ENCODE data around the gene SUN3.

Gene SUN3

GRCh38 chr7:48028938-48029337, at the start of gene SUN3:
Gene SUN3, minus strand, starts transcription at chr7:48029107. Its CDS starts 169 bp downstream, at chr7:48028938.
- no peak for DNase-seq (ENCODE audit: low read depth)

GRCh38 chr7:48078470-48078869, 49.6 kb upstream of the SUN3 start:
- DNase-seq (ENCODE audit: low read depth), result no peak

DNA sequence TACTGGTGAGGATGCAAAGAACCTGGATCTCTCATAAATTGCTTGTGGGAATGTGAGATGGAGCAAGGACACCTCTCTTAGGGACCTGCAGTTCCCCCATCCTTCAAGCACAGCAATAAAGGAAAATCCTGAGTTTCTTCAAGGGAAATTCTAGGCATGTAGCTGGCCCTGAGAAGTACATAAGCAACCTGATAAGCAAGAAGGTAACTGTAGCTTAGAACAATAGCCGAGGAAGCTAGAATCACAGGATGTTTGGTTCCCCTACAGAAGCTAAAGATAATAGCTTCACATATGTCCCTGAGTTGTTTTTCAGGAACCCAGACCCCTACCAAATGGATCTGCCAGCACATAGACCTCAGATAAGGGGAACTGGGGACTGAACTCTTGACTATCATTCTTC, 48.5 kb upstream of the SUN3 start:
- DNase-seq (ENCODE audit: low read depth), result no peak

DNA sequence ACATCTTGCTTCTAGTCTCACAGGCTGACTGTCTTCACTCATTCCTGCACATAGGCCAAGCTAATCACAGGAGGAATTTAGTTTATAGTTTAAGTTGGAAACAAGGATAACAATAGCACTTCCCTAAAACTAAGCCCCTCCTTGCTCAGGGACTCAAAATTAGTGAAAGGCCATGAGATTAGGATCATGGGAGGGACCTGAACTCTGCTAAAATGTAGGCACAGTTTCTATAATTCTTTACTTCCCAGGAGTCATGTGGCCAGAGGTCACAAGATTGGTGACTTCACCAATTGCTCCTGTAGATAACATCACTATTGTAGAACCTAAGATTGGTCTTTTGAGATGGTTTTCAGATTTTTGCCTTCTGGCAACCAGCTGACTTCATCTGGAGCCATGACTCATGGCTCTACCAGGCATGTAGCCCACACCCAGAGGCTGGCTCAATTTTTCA, 45.3 kb upstream of the SUN3 start:
- DNase-seq (ENCODE audit: low read depth), result no peak

DNA sequence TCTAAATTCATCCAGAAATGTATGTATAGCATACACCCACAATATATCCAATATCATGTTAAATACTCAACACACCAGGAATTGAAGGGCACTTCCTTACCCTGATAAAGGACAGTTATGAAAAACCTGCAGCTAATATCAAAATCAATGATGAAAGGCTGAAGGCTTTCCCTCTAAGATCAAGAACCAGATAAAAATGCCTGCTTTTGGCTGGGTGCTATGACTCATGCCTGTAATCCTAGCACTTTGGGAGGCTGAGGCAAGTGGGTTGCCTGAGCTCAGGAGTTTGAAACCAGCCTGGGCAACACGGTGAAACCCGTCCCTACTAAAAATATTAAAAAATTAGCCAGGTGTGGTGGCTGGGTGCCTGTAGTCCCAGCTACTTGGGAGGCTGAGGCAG, 38.6 kb upstream of the SUN3 start:
- no peak for DNase-seq (ENCODE audit: low read depth)

DNA sequence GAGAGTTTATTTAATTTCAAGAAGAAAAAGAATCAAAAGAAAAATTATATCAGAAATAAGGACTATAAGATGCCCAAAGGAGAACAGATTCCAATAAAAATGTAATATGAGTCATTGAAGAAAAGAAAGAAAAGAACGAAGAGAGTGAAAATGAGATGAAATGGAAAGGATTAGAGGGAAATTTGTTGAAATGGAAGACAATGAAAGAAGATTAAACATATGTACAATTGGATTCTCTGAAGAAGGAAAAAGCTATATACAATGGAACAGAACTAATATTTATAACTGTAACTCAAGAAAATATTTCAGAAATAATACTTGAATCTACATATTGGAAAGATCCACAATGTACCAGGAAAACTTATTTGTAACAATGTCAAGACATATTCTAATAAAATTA, 35.1 kb upstream of the SUN3 start:
- DNase-seq (ENCODE audit: low read depth), result no peak

DNA sequence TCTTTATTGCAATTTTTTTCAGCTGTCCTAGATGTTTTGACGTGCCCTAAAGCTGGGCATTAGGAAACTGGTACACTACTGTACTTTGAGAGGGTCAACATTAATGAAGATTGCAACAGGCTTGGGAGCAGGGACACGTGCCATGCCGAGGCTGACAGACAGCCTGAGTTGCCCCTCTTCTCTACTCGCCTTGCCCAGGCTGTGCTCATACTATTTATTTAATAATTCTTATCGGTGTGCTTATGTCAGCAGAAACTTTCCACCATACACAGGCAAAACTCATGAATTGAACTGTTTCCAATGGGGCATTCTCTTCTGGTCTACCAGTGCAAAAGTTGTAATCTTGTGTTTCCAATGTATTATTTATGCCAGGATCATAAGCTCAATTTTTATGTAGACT, 30.8 kb upstream of the SUN3 start:
- no peak for DNase-seq (ENCODE audit: low read depth)

DNA sequence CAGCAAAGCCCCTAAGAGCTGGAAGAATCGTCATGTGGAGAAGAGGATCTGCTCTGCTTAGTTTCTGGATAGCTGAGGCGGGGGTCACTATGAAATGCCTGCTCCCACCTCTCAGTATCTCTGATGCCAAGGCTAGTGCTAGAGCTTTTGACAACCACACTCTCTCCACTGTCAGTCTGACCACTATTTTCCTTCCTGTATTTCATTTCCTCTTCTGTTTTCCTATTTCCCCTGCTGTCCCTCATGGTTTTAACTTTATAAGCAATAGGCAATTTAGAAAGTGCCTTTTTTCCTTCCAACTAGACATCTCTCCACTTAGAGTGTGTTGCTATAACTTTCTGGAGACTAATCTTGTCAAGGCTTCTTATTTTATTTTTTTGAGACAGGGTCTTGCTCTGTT, 30.1 kb upstream of the SUN3 start:
- DNase-seq (ENCODE audit: low read depth), result no peak

GRCh38 chr7:48053736-48054135, 24.8 kb upstream of the SUN3 start:
- DNase-seq (ENCODE audit: low read depth), result no peak

DNA sequence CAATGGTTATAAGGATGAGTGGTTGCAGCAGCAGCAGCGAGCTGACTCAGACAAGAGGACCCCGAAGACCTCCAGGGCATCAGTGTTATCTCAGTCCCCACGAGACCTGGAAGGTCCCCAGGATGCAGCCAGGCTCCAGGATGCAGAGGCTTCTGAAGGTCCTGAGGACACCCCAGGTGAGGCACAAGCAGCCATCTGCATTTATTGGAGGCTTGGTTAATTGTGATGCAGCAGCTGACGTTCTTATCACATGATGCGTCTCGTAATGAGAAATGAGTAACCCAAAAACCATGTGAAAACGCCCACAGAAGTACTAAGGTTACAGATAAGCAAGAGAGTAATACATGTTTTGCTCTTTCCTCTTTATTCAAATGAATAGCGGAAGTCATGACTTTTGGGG, 23.8 kb upstream of the SUN3 start:
- no peak for DNase-seq (ENCODE audit: low read depth)

DNA sequence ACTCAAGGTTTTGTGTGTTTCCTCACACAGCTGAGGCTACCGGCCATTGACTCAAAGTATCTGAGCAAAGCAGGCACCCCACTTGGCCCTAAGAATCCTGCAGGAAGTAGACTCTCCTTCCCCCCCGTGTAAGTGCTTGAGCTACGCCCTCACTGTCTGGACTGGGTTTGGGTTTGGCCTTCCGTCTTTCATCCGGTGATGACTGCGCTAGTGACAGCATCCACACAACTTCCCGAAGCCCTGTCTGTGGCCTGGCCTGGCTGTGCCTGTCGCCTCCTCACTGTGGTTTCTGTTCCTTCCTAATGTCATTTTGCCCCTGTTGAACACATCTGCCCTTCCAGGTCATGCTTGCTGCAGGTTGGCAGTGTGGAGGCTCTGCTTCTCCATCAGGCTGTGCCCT, 20.9 kb upstream of the SUN3 start:
- DNase-seq (ENCODE audit: low read depth), result no peak

DNA sequence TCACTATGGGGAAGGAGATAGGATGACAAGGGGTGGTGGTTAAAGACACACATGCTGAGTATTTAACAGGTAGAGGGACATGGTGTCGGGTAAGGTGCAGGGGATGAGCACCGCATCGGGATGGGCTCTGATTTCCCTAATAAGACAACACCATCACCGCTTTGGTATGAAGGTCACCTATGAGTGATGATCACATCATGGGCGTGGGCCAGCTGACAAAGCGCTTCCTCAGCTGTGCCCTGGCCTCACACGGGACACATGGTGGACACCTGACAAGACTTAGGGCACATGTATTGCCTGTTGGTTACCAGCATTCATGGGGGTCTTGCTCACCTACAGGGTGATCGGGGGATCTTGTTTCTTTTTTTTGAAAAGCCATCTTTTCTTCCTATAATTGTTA, 19.2 kb upstream of the SUN3 start:
- DNase-seq (ENCODE audit: low read depth), result no peak

GRCh38 chr7:48046458-48046857, 17.6 kb upstream of the SUN3 start:
- no peak for DNase-seq (ENCODE audit: low read depth)

GRCh38 chr7:48045195-48045765, 16.4 kb upstream of the SUN3 start:
- no peak for DNase-seq (ENCODE audit: low read depth)

DNA sequence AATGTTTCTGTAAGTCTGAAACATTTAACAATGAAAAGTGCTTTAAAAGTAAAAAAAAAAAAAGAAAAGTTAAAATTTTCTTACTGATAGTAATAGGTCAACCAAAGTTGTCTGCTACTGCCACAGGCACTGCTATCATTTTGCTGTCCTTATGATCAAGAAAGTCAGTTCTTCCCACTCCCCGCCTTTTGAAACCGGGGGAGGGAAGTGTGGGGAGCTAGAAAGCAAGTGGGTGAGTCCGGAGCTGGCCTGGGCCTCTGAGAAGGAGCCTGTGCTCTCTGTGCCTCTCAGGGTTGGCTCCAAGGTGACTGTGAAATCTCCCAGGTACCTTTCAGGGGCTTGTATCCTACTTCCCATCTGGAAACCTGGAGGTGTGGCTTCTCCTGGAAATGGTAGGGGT, 13.7 kb upstream of the SUN3 start:
- no peak for DNase-seq (ENCODE audit: low read depth)

DNA sequence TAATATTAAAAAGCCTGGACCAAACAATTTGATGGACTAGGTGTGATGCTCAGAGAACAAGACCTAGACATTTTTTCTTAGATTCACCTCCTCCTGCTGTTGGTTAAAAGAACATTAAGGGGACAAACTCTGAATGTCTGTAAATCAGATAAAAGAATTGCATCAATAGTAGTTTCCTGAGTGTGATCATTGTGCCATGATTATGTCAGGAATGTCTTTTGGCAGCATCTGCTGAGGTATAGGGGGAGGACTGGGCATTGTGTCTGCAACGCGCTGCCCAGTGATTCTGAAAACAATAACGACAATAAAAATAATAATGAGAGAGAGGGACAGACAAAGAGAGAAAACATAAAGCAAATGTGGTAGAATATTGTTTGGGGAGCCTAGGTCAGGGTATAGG, 13.3 kb upstream of the SUN3 start:
- no peak for DNase-seq (ENCODE audit: low read depth)

GRCh38 chr7:48041653-48041970, 12.7 kb upstream of the SUN3 start:
- no peak for DNase-seq (ENCODE audit: low read depth)

GRCh38 chr7:48040944-48041652, 12.2 kb upstream of the SUN3 start:
- no peak for DNase-seq (ENCODE audit: low read depth)

DNA sequence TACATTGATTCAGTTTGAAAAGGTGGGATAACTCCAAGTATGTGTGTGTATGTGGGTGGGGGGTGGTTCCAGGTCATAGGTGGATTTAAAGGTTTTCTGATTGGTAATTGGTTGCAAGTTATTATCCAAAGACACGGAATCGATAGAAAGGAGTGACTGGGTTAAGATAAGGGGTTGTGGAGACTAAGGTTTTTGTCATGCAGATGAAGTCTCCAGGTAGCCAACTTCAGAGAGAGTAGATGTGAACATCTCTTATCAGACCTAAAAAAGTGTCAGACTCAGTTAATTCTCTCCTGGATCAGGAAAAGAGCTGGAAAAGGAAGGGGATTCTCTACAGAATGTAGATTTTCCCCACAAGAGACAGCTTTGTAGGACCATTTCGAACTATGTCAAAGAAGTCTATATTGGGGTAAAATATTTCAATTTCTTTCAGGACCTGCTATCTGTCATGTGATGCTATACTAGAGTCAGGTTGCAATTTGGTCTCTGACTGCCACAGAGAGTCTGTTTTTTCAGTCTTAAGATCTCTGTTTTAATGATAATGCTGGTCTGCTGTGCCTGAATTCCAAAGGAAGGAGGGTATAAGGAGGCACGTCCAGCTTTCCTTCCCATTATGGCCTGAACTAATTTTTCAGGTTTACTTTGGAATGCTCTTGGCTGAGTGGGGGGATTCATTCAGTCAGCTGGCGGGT, 10.1 kb upstream of the SUN3 start:
- DNase-seq (ENCODE audit: low read depth), result no peak

GRCh38 chr7:48035967-48036478, 7.1 kb upstream of the SUN3 start:
- no peak for DNase-seq (ENCODE audit: low read depth)

DNA sequence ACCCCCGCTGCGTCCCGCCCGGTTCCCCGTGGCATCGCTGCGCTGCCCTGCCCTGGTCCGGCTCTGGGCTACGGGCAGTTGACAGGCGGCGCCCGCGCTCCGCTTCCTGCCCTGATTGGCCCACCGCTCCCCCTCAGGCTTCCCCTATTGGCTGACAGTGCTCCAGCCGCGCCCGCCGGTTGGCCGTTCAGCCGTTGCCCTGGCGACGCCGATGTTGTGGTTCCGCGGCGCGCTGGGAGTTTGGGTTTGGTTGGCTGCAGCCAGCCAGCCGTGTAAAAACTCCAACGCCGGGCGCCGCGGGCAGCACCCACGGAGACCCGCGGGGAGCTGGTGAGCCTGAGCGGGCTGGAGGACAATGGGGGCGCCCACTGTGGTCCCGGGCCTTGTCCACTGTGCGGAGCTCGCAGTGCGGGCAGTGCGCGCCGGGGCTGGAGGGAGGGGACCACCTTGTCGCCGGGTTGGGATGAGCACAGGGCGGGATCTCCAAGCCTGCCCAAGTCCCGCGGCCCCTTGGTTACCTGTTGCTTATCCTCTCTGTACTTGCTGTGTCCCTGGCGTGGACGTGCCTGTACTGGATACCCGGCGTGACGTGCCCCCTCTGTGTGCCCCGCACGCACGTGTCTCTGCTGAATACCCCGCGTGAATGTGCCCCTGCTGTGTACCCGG, 6.5 kb upstream of the SUN3 start, which contains the start of gene C7orf57:
Gene C7orf57 (plus strand): TSS at position 243 of the 666 bp plus-strand sequence. CDS start 766 bp downstream, outside the sequence.
- DNase-seq (ENCODE audit: low read depth), result no peak

DNA sequence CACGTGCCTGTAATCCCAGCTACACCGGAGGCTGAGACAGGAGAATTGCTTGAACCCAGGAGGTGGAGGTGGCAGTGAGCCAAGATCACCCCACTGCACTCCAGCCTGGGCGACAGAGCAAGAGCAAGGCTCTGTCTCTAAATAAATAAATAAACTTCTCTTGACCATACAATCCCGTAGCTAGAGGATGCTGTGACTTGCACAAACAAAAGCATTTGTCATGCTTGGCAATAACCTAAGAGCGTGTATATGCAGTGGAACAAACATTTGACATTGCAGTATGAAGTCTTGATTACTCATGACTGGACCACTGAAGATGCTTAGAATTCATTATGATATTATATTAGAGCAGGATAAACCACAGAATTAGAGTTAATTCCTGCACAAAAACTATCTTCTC, 5.0 kb upstream of the SUN3 start:
- no peak for DNase-seq (ENCODE audit: low read depth)

DNA sequence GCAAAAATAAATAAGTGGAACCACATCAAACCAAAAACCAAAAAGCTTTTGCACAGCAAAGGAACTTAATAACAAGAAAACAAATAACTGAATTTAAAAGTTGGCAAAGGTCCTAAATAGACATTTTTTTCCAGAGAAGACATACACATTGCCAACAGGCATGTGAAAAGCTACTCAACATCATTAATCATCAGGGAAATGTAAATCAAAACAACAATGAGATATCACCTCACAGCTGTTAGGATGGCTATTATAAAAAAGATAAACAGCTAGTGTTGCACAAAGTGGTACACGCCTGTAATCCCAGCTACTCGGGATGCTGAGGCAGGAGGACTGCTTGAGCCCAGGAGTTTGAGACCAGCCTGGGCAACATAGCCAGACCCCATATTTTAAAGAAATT, 2.2 kb upstream of the SUN3 start:
- DNase-seq (ENCODE audit: low read depth), result no peak
